ENCODE results near the gene TMEM198.

DNA sequence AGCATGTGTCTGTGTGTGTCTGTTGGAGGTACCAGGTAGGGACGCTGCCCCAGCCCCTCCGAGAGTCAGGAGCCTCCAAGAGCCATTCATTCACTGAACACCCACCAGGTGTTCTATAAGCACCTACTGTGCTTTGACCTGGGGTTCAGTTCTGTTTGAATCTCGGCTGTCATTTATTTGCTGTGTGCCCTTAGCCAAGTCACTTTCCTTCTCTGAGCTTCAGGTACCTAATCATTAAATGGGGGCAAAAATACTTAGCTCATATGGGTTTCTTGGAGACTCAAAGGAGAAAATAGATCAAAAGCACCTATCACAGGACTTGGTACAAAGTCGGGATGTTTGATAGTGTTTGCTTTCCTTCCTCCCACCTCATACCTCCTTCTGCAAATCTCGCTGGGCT lies 16.4 kb upstream of the TMEM198 start:
- TF ChIP-seq EZH2 (IDR thresholded peaks at IDR 0.05; ENCODE audit: insufficient read depth, poor library complexity, severe bottlenecking) (no peak), EZH2phosphoT487 (IDR thresholded peaks at IDR 0.05; ENCODE audit: insufficient read depth, low read depth) (no peak)

Measured in GM23248 (cell line).